ENCODE data around the gene EPAS1. TPM values are rescaled to one million over a fixed set of nuclear protein-coding genes. Genes with fewer than 3 reads are reported as not detected.

EPAS1 gene
- total and polyA plus RNA-seq, 2 of the 8 experiments (the other 6 are each of a cell fraction or from before 2014, with no cell fraction given): 2.0 to 4.9 TPM

DNA sequence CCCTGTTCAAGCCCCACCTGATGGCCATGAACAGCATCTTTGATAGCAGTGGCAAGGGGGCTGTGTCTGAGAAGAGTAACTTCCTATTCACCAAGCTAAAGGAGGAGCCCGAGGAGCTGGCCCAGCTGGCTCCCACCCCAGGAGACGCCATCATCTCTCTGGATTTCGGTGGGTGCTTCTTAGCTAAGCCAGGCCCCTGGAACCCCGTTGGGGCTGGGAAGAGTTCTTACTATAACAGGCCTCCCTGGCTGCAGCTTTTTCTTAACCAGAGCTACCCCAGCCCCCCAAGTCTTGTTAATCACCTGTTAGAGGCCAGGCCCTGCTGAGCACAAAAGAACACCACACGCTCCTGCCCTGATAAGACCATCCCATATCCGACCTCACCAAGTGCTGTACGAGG, 79.4 kb downstream of the EPAS1 start:
- Histone ChIP-seq H3K27ac (ENCODE audit: low read depth, low read length) (no peak overlapping the region), H2AK5ac (ENCODE audit: low read depth, low read length) (no peak overlapping the region), H3K79me1 (ENCODE audit: low read depth, low read length) (no peaks in the 10 kb centered on the region), H2BK15ac (ENCODE audit: low read length) (no peak overlapping the region), H3K56ac (replicated peaks; ENCODE audit: insufficient read length, low read depth, low read length) (no peak overlapping the region), H3K27me3 (replicated peaks in 1 of 4; ENCODE audit: control insufficient read depth in 3 of 4, extremely low read depth in 1 of 4, insufficient read depth in 3 of 4, low read length in 3 of 4) (no peaks in the 10 kb centered on the region), H2BK20ac (ENCODE audit: low read length) (no peak overlapping the region), H4K20me1 (replicated peaks in 1 of 2; ENCODE audit: control insufficient read depth in 1 of 2, insufficient read depth in 2 of 2, low read length in 2 of 2) (peaks cover 0 to 2% of the 10 kb centered on the region in 2 experiments), H2BK5ac (ENCODE audit: low read depth, low read length) (no peak overlapping the region), H3K4ac (replicated peaks; ENCODE audit: insufficient read length, low read depth, low read length) (no peak overlapping the region), H3K4me1 (replicated peaks in 1 of 4; ENCODE audit: control insufficient read depth in 3 of 4, insufficient read depth in 4 of 4, low read length in 3 of 4) (no peaks in the 10 kb centered on the region), H3K79me2 (ENCODE audit: control insufficient read depth in 1 of 2, insufficient read depth in 2 of 2, low read length in 2 of 2) (no peaks in the 10 kb centered on the region), H2BK12ac (ENCODE audit: low read depth, low read length) (no peak overlapping the region), H3K36me3 (ENCODE audit: control insufficient read depth in 2 of 4, insufficient read depth in 4 of 4, low read length in 3 of 4) (no peaks in the 10 kb centered on the region), H3K9ac (replicated peaks in 1 of 4; ENCODE audit: extremely low read depth in 1 of 4, low read depth in 3 of 4, low read length in 3 of 4) (no peak overlapping the region), H3K18ac (ENCODE audit: extremely low read depth, low read length) (no peak overlapping the region), H3K23me2 (ENCODE audit: low read depth, low read length) (no peaks in the 10 kb centered on the region), H2AFZ (ENCODE audit: low read length) (no peak overlapping the region), H2BK120ac (replicated peaks; ENCODE audit: low read depth, low read length) (no peak overlapping the region), H3K23ac (ENCODE audit: insufficient read length) (no peak overlapping the region), H4K91ac (replicated peaks; ENCODE audit: insufficient read length, low read length) (no peak overlapping the region), H3K4me3 (ENCODE audit: extremely low read depth in 1 of 4, insufficient read depth in 2 of 4, low read depth in 3 of 4, low read length in 4 of 4) (no peak overlapping the region), H3K4me2 (ENCODE audit: insufficient read depth in 1 of 2, low read depth in 2 of 2, low read length in 2 of 2) (no peak overlapping the region), H4K8ac (ENCODE audit: extremely low read depth, insufficient read depth, low read length) (no peak overlapping the region), H3K9me3 (ENCODE audit: insufficient read depth in 2 of 2, low read depth in 1 of 2, low read length in 1 of 2) (peaks cover 0 to 3% of the 10 kb centered on the region in 2 experiments; a peak in 1 of 4 replicates), H4K5ac (ENCODE audit: insufficient read length, low read depth, low read length) (no peak overlapping the region), H3K14ac (ENCODE audit: insufficient read length) (no peak overlapping the region)
- WGBS, 2 experiments (ENCODE audit: extremely low coverage in 1 of 2, insufficient coverage in 1 of 2, insufficient read length in 1 of 2, insufficient replicate concordance in 2 of 2, low coverage in 1 of 2, low lambda C conversion rate in 2 of 2, missing lambda C conversion rate in 1 of 2): 80% methylated on average over 7 of the region's 7 CpGs; no CpG with 5 or more reads in 1 of the 2 experiments
- FAIRE-seq (no peak), DNase-seq (ENCODE audit: low read depth in 1 of 2, low spot score in 2 of 2) (no peak)
- POLR2A ChIA-PET (ENCODE audit: partially characterized antibody): no interaction called here
- CTCF ChIA-PET (ENCODE audit: partially characterized antibody): interaction anchor here (0.8 to 6.5 kb wide), 2 partner anchors 10 to 314 kb away, joined by 4 to 43 read pairs; no protein-coding TSS in a partner anchor
- TF ChIP-seq HDAC2 (IDR thresholded peaks at IDR 0.05; ENCODE audit: borderline replicate concordance in 1 of 2, low read depth in 2 of 2, low read length in 2 of 2): no peak
- TF ChIP-seq SIX5 (IDR thresholded peaks at IDR 0.05; ENCODE audit: low read depth, low read length): no peak
- TF ChIP-seq KDM4A (IDR thresholded peaks at IDR 0.05; ENCODE audit: low read depth, low read length, severe bottlenecking): no peak
- TF ChIP-seq KDM5A (IDR thresholded peaks at IDR 0.05; ENCODE audit: low read length): no peak
- no peak for TF ChIP-seq CBX8 (IDR thresholded peaks at IDR 0.05; ENCODE audit: borderline replicate concordance, low read depth, low read length)
- TF ChIP-seq EZH2 (IDR thresholded peaks at IDR 0.05; ENCODE audit: low read depth, low read length, severe bottlenecking): no peak
- TF ChIP-seq, protein P1, sequence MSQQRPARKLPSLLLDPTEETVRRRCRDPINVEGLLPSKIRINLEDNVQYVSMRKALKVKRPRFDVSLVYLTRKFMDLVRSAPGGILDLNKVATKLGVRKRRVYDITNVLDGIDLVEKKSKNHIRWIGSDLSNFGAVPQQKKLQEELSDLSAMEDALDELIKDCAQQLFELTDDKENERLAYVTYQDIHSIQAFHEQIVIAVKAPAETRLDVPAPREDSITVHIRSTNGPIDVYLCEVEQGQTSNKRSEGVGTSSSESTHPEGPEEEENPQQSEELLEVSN (IDR thresholded peaks at IDR 0.05): no peak
- TF ChIP-seq RNF2 (IDR thresholded peaks at IDR 0.05; ENCODE audit: borderline replicate concordance, low read depth, low read length, missing control alignments, poor library complexity, severe bottlenecking): no peak
